ENCODE results near the gene PRAC2. TPM values are rescaled to one million over a fixed set of nuclear protein-coding genes. Genes with fewer than 3 reads are reported as not detected.

Gene PRAC2
- total RNA-seq, 1 donor from 2014 or later, result not detected

GRCh38 chr17:48746916-48747444, 24.0 kb downstream of the PRAC2 start:
- TF ChIP-seq CTCF (conservative IDR thresholded peaks at IDR 0.05), result no peak
- Mint-ChIP-seq H3K9me3 (no peaks in the 10 kb centered on the region), H3K27ac (ENCODE audit: unreplicated experiment) (no peak overlapping the region), H3K4me1 (no peaks in the 10 kb centered on the region), H3K27me3 (ENCODE audit: low read depth) (peaks cover 100% of the 10 kb centered on the region), H3K4me3 (no peak overlapping the region), H3K36me3 (ENCODE audit: low read depth) (peaks cover 3% of the 10 kb centered on the region)
- no peak for DNase-seq (ENCODE audit: low read depth, low spot score)

- Mint-ChIP-seq H3K9me3 (no peaks in the 10 kb centered on the region), H3K4me3 (no peak overlapping the region), H3K36me3 (ENCODE audit: low read depth) (peaks cover 3% of the 10 kb centered on the region), H3K4me1 (no peaks in the 10 kb centered on the region), H3K27ac (ENCODE audit: unreplicated experiment) (no peak overlapping the region), H3K27me3 (ENCODE audit: low read depth) (peaks cover 100% of the 10 kb centered on the region)
- no peak for TF ChIP-seq CTCF (conservative IDR thresholded peaks at IDR 0.05)
- DNase-seq (ENCODE audit: low read depth, low spot score), result no peak
Observed at GRCh38 chr17:48747445-48748363, 24.7 kb downstream of the PRAC2 start.

- no peak for TF ChIP-seq CTCF (conservative IDR thresholded peaks at IDR 0.05)
- H3K27ac Mint-ChIP-seq (ENCODE audit: unreplicated experiment), result no peak overlapping the region
- no peaks in the 10 kb centered on the region for H3K9me3 Mint-ChIP-seq
- H3K36me3 Mint-ChIP-seq (ENCODE audit: low read depth), result peaks cover 3% of the 10 kb centered on the region
- DNase-seq (ENCODE audit: low read depth, low spot score), result no peak
- no peak overlapping the region for H3K4me3 Mint-ChIP-seq
- H3K4me1 Mint-ChIP-seq, result no peaks in the 10 kb centered on the region
- H3K27me3 Mint-ChIP-seq (ENCODE audit: low read depth), result peaks cover 100% of the 10 kb centered on the region
Observed at GRCh38 chr17:48748718-48749566, 26.0 kb downstream of the PRAC2 start.

- H3K9me3 Mint-ChIP-seq, result no peaks in the 10 kb centered on the region
- TF ChIP-seq CTCF (conservative IDR thresholded peaks at IDR 0.05), result no peak
- peaks cover 3% of the 10 kb centered on the region for H3K36me3 Mint-ChIP-seq (ENCODE audit: low read depth)
- peaks cover 100% of the 10 kb centered on the region for H3K27me3 Mint-ChIP-seq (ENCODE audit: low read depth)
- no peak overlapping the region for H3K27ac Mint-ChIP-seq (ENCODE audit: unreplicated experiment)
- H3K4me1 Mint-ChIP-seq, result no peaks in the 10 kb centered on the region
- no peak overlapping the region for H3K4me3 Mint-ChIP-seq
- DNase-seq (ENCODE audit: low read depth, low spot score), result no peak
Observed at GRCh38 chr17:48749621-48750553, 26.9 kb downstream of the PRAC2 start.

Measured in neural crest cell (in vitro differentiated cells).